22Rv1 (cell line): ENCODE results near the gene EZH2.

ENCODE experiments used
- CTCF ChIP-seq: fragments of 450-650 bp; IDR thresholded peaks from 2 replicates; pipeline ENCODE4 v1.5.1; 2017; ENCODE audit warnings: mild to moderate bottlenecking
- ZFX ChIP-seq: fragments of 450-650 bp; IDR thresholded peaks from 2 replicates; pipeline ENCODE4 v1.6.1; 2017; ENCODE audit warnings: antibody characterized with exemption, borderline replicate concordance

- TF ChIP-seq CTCF (no peak), ZFX (no peak)
Observed at GRCh38 chr7:148772297-148773089, 111.6 kb downstream of the EZH2 start.
